Panc1 (cell line): ENCODE measurements around the gene SCN7A.

Source experiments
- CTCF ChIP-seq: fragments of 450-650 bp; IDR thresholded peaks from 2 replicates; pipeline ENCODE4 v1.5.1; 2017; ENCODE audit warnings: mild to moderate bottlenecking
- POLR2AphosphoS5 ChIP-seq: IDR thresholded peaks from 2 replicates; pipeline ENCODE4 v1.6.1; 2012; ENCODE audit warnings: mild to moderate bottlenecking, low read depth, low read length, moderate library complexity
- SIN3A ChIP-seq: IDR thresholded peaks from 2 replicates; pipeline ENCODE4 v1.6.1; 2012; ENCODE audit warnings: low read depth, mild to moderate bottlenecking, low read length, moderate library complexity, borderline replicate concordance; ENCODE audit not compliant: insufficient read depth
- TCF7L2 ChIP-seq: IDR thresholded peaks from 2 replicates; pipeline ENCODE4 v1.6.1; 2011; ENCODE audit warnings: mild to moderate bottlenecking, low read depth, low read length, inconsistent platforms
- TF ChIP-seq, protein P1 (sequence below), 2 experiments: IDR thresholded peaks; 2 replicates each; pipeline ENCODE4 v1.6.1; 2011 to 2012; ENCODE audit warnings: low read depth in 2 of 2, control low read depth in 1 of 2, low read length in 1 of 2, mild to moderate bottlenecking in 1 of 2, moderate library complexity in 1 of 2; ENCODE audit not compliant: insufficient read depth in 1 of 2

DNA sequence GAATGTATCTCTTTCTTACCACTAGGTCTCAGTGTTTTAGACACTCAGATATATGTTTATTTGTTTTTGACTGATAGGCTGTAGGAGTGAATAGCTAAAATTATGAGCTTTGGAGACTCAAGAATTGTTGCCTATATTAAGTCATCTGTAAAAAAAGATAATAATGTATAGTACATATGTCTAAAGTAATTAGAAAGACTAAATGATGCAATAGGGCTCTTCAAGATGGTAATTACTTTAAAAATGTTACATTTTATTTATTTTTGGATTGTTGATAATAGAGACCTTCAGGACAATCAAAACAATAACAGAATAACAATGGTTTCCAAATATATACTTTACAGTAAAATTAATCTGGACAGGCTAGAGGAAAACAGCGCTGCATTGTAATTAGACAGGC lies 19.9 kb upstream of the SCN7A start:
- TF ChIP-seq CTCF = no peak
- TF ChIP-seq, protein P1, sequence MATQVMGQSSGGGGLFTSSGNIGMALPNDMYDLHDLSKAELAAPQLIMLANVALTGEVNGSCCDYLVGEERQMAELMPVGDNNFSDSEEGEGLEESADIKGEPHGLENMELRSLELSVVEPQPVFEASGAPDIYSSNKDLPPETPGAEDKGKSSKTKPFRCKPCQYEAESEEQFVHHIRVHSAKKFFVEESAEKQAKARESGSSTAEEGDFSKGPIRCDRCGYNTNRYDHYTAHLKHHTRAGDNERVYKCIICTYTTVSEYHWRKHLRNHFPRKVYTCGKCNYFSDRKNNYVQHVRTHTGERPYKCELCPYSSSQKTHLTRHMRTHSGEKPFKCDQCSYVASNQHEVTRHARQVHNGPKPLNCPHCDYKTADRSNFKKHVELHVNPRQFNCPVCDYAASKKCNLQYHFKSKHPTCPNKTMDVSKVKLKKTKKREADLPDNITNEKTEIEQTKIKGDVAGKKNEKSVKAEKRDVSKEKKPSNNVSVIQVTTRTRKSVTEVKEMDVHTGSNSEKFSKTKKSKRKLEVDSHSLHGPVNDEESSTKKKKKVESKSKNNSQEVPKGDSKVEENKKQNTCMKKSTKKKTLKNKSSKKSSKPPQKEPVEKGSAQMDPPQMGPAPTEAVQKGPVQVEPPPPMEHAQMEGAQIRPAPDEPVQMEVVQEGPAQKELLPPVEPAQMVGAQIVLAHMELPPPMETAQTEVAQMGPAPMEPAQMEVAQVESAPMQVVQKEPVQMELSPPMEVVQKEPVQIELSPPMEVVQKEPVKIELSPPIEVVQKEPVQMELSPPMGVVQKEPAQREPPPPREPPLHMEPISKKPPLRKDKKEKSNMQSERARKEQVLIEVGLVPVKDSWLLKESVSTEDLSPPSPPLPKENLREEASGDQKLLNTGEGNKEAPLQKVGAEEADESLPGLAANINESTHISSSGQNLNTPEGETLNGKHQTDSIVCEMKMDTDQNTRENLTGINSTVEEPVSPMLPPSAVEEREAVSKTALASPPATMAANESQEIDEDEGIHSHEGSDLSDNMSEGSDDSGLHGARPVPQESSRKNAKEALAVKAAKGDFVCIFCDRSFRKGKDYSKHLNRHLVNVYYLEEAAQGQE (IDR thresholded peaks at IDR 0.05; ENCODE audit: insufficient read depth in 1 of 2, low read depth in 2 of 2, low read length in 1 of 2) = no peak
- no peak for TF ChIP-seq SIN3A
- no peak for TF ChIP-seq TCF7L2
- TF ChIP-seq POLR2AphosphoS5 = no peak
